MG63 (cell line): Measurements from ENCODE around the gene ATF3. TPM values are rescaled to one million over a fixed set of nuclear protein-coding genes. Genes with fewer than 3 reads are reported as not detected.
"Not testable (repeated sequence)": the region's sequence is repeated elsewhere in the genome, so short reads cannot be mapped to it uniquely, and the experiment has no call there.

ENCODE experiments used
- DNase-seq: peaks from one replicate; pipeline ENCODE4 v3.0.0-alpha.2; 2020
- H3K27me3 ChIP-seq: fragments of 250-450 bp; sonication (Bioruptor Pico); 2 replicates; pipeline ENCODE4 v1.5.1; 2020; ENCODE audit warnings: mild to moderate bottlenecking, moderate library complexity
- H3K36me3 ChIP-seq: fragments of 250-450 bp; sonication (Bioruptor Pico); 2 replicates; pipeline ENCODE4 v1.5.1; 2020; ENCODE audit warnings: mild to moderate bottlenecking, moderate library complexity
- H3K4me3 ChIP-seq: fragments of 250-450 bp; sonication (Bioruptor Pico); 2 replicates; pipeline ENCODE4 v1.5.1; 2020; ENCODE audit warnings: mild to moderate bottlenecking, moderate library complexity
- H3K9me3 ChIP-seq: fragments of 250-450 bp; sonication (Bioruptor Pico); 2 replicates; pipeline ENCODE4 v1.5.1; 2020; ENCODE audit warnings: mild to moderate bottlenecking, moderate library complexity
- total RNA-seq: library from RNA; depleted of rRNA; stranded (reverse); fragments of >200 nt; shearing (Covaris generic); gene quantifications from 2 replicates; pipeline ENCODE4 v1.2.3, GENCODE V29; 2014; ENCODE audit warnings: low replicate concordance

The ATF3 gene
- total RNA-seq, 1 experiment from 2014 or later, result 7.4 TPM

DNA sequence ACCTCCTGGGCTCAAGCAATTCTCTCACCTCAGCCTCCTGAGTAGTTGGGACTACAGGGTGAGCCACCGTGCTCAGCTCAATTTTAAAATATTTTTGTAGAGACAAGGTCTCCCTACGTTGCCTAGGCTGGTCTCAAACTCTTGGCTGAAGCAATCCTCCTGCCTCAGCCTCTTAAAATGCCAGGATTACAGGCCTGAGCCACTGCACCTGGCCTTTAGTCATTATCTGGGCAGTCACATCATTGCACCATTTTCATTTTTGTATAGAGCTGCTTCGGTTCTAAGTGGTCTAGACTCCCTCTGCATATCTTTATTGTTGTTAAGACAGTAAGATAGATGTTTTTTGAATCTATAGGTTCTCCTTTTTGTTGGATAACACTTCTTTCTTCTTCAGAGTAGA lies 39.9 kb downstream of the ATF3 start:
- no peak for DNase-seq
- no peaks in the 10 kb centered on the region for H3K36me3 ChIP-seq

DNA sequence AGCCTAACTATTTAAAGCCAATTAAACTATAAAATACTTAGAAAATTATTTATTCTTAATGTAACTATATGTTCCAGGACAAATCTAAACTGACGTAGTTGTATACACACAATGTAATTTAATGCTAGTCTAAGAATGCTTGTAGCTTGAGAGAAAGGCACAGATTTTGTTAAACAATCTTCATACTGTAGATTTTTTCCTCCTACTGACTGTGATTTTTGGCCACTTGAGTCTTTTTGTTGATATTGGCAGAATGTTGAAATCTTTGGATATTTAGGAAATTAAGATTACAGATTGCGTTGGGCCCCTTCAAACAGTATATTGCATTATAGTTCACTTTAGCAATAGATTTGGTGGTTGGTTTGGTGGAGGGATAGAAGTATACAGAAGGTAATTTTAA lies 40.5 kb downstream of the ATF3 start:
- Histone ChIP-seq H3K4me3 (no peak overlapping the region), H3K36me3 (no peaks in the 10 kb centered on the region), H3K9me3 (no peaks in the 10 kb centered on the region), H3K27me3 (no peaks in the 10 kb centered on the region)
- DNase-seq, result no peak

More for the DNA sequence above, 39.9 kb downstream of the ATF3 start:
- no peak overlapping the region for H3K4me3 ChIP-seq
- H3K9me3 ChIP-seq, result no peaks in the 10 kb centered on the region
- no peaks in the 10 kb centered on the region for H3K27me3 ChIP-seq

DNA sequence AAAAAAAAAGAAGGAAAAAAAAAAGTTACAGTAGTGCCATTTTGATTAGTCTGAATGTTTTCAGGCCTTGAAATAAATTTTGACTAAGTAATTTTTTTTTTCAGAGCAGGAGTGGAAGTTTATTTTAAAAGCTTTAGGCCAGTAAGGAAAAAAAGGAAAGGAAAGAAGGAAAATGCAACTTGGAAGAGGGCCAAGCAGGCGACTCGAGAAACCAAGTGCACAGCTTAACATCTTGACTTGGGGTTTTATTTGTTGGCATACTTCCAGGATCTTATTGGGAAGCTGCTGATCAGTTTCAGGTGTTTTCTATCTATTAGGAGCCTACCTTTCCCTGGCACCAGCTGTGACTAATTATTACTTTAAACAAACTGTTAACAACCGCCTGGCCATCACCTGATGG lies 41.7 kb downstream of the ATF3 start:
- Histone ChIP-seq H3K36me3 (no peaks in the 10 kb centered on the region), H3K27me3 (peaks cover under 1% of the 10 kb centered on the region; the same call in 1 of the 2 replicates), H3K4me3 (no peak overlapping the region), H3K9me3 (no peaks in the 10 kb centered on the region)
- DNase-seq, result no peak

DNA sequence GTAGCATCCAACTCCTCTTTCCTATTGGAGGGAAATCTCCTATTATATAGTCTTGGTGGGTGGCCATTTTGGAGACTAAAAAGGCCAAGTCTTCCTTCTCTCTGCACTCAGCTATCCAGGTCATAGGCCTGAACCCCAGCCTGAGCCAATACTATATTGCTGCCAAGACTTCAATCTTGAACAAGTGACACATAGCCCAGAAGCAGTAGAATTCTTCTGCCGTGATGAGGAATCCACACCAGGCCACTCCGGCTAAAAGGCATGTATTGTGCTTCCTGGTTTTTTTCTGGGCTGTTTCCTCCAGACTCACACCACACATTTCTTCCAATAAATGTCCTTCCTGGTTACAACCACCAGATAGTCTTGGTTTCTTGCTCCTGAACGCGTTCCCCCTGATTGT lies 43.0 kb downstream of the ATF3 start:
- Histone ChIP-seq H3K27me3 (peaks cover 3% of the 10 kb centered on the region; the same call in 1 of the 2 replicates), H3K36me3 (no peaks in the 10 kb centered on the region), H3K4me3 (no peak overlapping the region), H3K9me3 (no peaks in the 10 kb centered on the region)
- peak; percentile 61 for DNase-seq

- no peak overlapping the region for H3K4me3 ChIP-seq
- DNase-seq, result no peak
- H3K27me3 ChIP-seq, result peaks cover 3% of the 10 kb centered on the region; the same call in 1 of the 2 replicates
- H3K36me3 ChIP-seq, result no peaks in the 10 kb centered on the region
- H3K9me3 ChIP-seq, result no peaks in the 10 kb centered on the region
Measured at GRCh38 chr1:212651977-212652376, 43.4 kb downstream of the ATF3 start.

DNA sequence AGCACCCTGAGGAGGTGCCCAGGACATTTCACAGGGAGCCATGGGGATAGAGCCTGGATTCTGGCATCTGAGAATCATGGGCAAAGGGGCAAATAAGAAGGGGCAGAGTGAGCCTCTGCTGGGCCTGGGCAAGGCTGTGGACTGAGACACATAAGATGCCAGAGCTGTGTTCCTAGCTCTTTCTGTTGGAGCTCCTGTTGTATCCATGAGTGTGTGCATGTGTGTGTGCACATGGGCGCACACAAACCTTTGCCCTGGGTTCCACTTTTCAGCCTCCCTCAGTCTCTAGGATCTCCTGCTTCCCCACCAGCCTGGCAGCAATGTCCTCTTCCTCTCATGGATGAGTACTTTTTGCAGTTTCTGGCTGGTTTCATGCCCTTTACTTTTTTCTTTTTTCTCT lies 44.0 kb downstream of the ATF3 start:
- Histone ChIP-seq H3K4me3 (no peak overlapping the region), H3K9me3 (no peaks in the 10 kb centered on the region), H3K36me3 (no peaks in the 10 kb centered on the region), H3K27me3 (peaks cover 3% of the 10 kb centered on the region; the same call in 1 of the 2 replicates)
- no peak for DNase-seq

DNA sequence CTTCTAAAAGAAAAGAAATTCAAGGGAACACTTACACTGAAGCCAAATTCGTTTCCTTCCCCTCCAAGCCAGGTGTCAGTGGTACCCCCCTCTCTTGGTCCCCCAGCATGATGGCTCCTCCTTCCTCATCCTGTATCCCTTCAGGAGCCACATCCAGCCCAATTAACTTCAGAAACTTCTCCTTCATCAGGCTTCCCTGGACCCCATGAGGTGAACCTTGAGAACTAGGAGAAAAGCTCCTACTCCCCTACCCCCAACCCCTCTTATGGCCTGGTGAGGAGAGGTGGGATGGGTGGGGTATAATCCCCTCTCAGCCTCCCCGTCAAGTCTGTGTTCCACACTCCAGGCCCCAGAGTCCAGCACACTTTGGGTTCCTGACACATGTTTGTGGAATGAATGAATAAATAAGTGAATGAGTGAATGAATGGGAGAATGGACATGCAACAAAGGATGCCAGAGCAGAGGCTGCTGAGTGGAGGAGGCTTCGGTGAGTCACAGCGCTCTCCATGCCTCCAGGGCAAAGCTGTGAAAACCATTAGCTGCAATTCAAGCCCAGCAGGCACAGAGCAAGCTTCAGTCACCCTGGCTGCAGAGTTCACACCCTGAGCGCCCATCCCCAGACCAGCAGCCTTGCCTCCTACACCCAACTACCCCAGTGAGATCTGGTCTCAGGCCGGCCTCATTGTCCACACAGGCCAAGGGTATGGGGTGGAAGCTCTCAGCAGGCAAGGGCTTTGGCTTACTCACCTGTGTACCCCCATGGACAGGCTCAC lies 47.3 kb downstream of the ATF3 start:
- H3K27me3 ChIP-seq, result peaks cover 10% of the 10 kb centered on the region

GRCh38 chr1:212656730-212657129 lies 48.2 kb downstream of the ATF3 start:
- Histone ChIP-seq H3K4me3 (no peak overlapping the region), H3K9me3 (no peaks in the 10 kb centered on the region; the same call in 1 of the 2 replicates)
- DNase-seq, result no peak

More for the DNA sequence above, 47.3 kb downstream of the ATF3 start:
- no peaks in the 10 kb centered on the region; the same call in 1 of the 2 replicates for H3K9me3 ChIP-seq
- no peaks in the 10 kb centered on the region for H3K36me3 ChIP-seq
- peak; percentile 69 for DNase-seq
- H3K4me3 ChIP-seq, result no peak overlapping the region

GRCh38 chr1:212658250-212658649 lies 49.7 kb downstream of the ATF3 start:
- not testable (repeated sequence) for DNase-seq, H3K9me3 ChIP-seq, H3K36me3 ChIP-seq, H3K4me3 ChIP-seq
- H3K27me3 ChIP-seq, result peaks cover 18% of the 10 kb centered on the region

More at GRCh38 chr1:212656730-212657129, 48.2 kb downstream of the ATF3 start:
- Histone ChIP-seq H3K36me3 (no peaks in the 10 kb centered on the region), H3K27me3 (peaks cover 12% of the 10 kb centered on the region)

- DNase-seq, result no peak
- H3K36me3 ChIP-seq, result no peaks in the 10 kb centered on the region
- H3K4me3 ChIP-seq, result no peak overlapping the region
- H3K9me3 ChIP-seq, result no peaks in the 10 kb centered on the region; the same call in 1 of the 2 replicates
- H3K27me3 ChIP-seq, result peaks cover 12% of the 10 kb centered on the region
Measured at GRCh38 chr1:212664409-212665199, 56.0 kb downstream of the ATF3 start.

GRCh38 chr1:212665241-212666115 lies 56.9 kb downstream of the ATF3 start:
- Histone ChIP-seq H3K27me3 (peaks cover 8% of the 10 kb centered on the region), H3K36me3 (no peaks in the 10 kb centered on the region), H3K4me3 (peak overlapping the region; percentile 56), H3K9me3 (no peaks in the 10 kb centered on the region)
- peak; percentile 77 for DNase-seq

- no peak for DNase-seq
- H3K9me3 ChIP-seq, result no peaks in the 10 kb centered on the region
Measured at GRCh38 chr1:212666116-212666775, 57.7 kb downstream of the ATF3 start.

GRCh38 chr1:212667223-212668139 lies 58.9 kb downstream of the ATF3 start:
- no peaks in the 10 kb centered on the region for H3K36me3 ChIP-seq
- H3K27me3 ChIP-seq, result no peaks in the 10 kb centered on the region
- H3K4me3 ChIP-seq, result peak overlapping the region; percentile 18
- H3K9me3 ChIP-seq, result no peaks in the 10 kb centered on the region
- peak; percentile 79 for DNase-seq

More at GRCh38 chr1:212666116-212666775, 57.7 kb downstream of the ATF3 start:
- Histone ChIP-seq H3K27me3 (peaks cover 8% of the 10 kb centered on the region), H3K36me3 (no peaks in the 10 kb centered on the region), H3K4me3 (no peak overlapping the region)

DNA sequence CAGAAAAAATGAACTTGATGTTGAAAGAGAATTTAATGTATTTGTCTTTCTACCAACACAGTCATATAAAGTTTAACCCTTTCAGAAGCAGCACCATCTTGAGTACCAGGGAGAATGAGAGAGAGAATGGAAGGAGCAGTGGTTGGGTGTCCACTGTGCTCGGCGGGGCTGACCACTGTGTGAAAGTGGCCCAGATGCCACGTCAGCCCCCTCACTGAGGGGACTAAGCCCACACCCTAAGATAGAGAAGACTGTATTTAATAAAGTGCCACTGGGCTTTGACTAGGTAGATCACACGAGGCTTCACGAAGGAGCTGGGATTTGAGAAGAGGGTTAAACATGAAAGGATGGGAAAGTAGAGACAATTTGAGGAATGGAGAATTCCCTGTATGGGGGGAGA lies 59.9 kb downstream of the ATF3 start:
- H3K4me3 ChIP-seq, result no peak overlapping the region
- DNase-seq, result no peak
- H3K27me3 ChIP-seq, result no peaks in the 10 kb centered on the region
- H3K9me3 ChIP-seq, result no peaks in the 10 kb centered on the region
- H3K36me3 ChIP-seq, result no peaks in the 10 kb centered on the region

DNA sequence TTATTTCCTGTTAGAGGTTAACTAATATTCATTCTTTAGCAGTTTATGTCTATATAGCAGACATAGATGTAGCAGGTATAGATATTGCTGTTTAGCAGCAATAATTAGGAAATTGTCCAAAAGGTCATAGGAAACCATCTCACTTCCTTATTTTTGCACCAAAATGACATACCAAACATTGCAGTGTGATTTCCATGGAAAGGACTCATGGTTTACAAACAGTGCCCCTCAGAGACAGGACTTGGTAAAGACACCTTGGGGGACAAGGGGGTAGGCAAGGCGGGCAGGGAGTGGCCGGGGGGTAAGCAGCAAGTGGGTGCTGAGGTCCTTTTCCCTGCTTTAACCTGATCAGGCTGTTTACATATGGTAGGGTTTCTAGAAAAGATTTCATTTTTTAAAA lies 60.5 kb downstream of the ATF3 start:
- no peaks in the 10 kb centered on the region for H3K9me3 ChIP-seq
- H3K4me3 ChIP-seq, result no peak overlapping the region
- no peak for DNase-seq
- H3K27me3 ChIP-seq, result no peaks in the 10 kb centered on the region
- H3K36me3 ChIP-seq, result no peaks in the 10 kb centered on the region
